Left lung (tissue), 10 donors: ENCODE data around the gene PCDHGC5. TPM values are rescaled to one million over a fixed set of nuclear protein-coding genes. Genes with fewer than 3 reads are reported as not detected.

Experiments used
- ATAC-seq: fragments of 200-7000 bp; cut with Tn5 transposase; one replicate; pipeline ENCODE4 v1.9.1; 2020; ENCODE audit warnings: moderate library complexity
- DNase-seq, 4 donors: peaks; one replicate each; pipeline ENCODE4 v3.0.0-alpha.2; 2013 to 2020
- H3K27ac ChIP-seq, 2 donors: fragments of 200-600 bp; sonication (generic) in 1 of 2; one replicate each; pipeline versions ENCODE4 v1.5.0 to v1.8.0; 2020 to 2021
- H3K27me3 ChIP-seq, 2 donors: fragments of 200-600 bp; sonication (generic) in 1 of 2; one replicate each; pipeline versions ENCODE4 v1.5.0 to v1.8.0; 2020 to 2021
- H3K36me3 ChIP-seq, 2 donors: fragments of 200-600 bp; sonication (generic) in 1 of 2; one replicate each; pipeline versions ENCODE4 v1.5.0 to v1.8.0; 2020 to 2021
- H3K4me1 ChIP-seq, 2 donors: fragments of 200-600 bp; one replicate each; pipeline ENCODE4 v1.8.0; 2021
- H3K4me3 ChIP-seq, 2 donors: fragments of 200-600 bp; sonication (generic) in 1 of 2; one replicate each; pipeline versions ENCODE4 v1.5.0 to v1.8.0; 2020 to 2021; ENCODE audit warnings: mild to moderate bottlenecking in 1 of 2
- H3K9me3 ChIP-seq, 2 donors: fragments of 200-600 bp; sonication (generic) in 1 of 2; one replicate each; pipeline versions ENCODE4 v1.5.0 to v1.8.0; 2020 to 2021
- CTCF ChIP-seq, 2 donors: fragments of 200-600 bp; sonication (generic) in 1 of 2; IDR thresholded peaks; one replicate each; pipeline versions ENCODE4 v1.5.0 to v1.8.0; 2021; ENCODE audit warnings: antibody characterized with exemption in 2 of 2
- intact Hi-C, 2 donors: fragments of 100-400 bp; cut with DNase I; formaldehyde crosslinking; loops; one replicate each; pipeline versions ENCODE4 v1.11.2 to v1.14.2; 2022
- polyA plus RNA-seq, 6 donors: library from polyadenylated mRNA; unstranded; fragments of 120-200 nt; gene quantifications; one replicate each; pipeline ENCODE4 v1.2.1, GENCODE V29; 2013; ENCODE audit not compliant: insufficient read length in 6 of 6
- total RNA-seq, 2 donors: library from RNA; stranded (reverse); fragmentation: NEBNext Ultra II Directional; extraction: Animal tissue kit (Norgen Biotek cat#: 25700); gene quantifications; one replicate each; pipeline ENCODE4 v1.2.1, GENCODE V29; 2021
- donor health status: DM: no; HTN: yes; CAD: no.
- donor health status: DM: no; HTN: no; CAD: no.

PCDHGC5 gene
- total and polyA plus RNA-seq, 8 donors: 1.1 to 1.9 (median 1.4) TPM

- Histone ChIP-seq H3K27ac (no peak overlapping the region), H3K4me1 (peaks cover 7 to 26% of the 10 kb centered on the region in 2 donors), H3K9me3 (no peaks in the 10 kb centered on the region), H3K4me3 (no peak overlapping the region), H3K36me3 (no peaks in the 10 kb centered on the region), H3K27me3 (peaks cover 0 to 7% of the 10 kb centered on the region in 2 donors)
- no peak for ATAC-seq
- no peak for TF ChIP-seq CTCF (IDR thresholded peaks at IDR 0.05)
- DNase-seq: no peak
- intact Hi-C loops: no loop called here
Measured at GRCh38 chr5:141504216-141504615, 15.3 kb downstream of the PCDHGC5 start.

- Histone ChIP-seq H3K9me3 (no peaks in the 10 kb centered on the region), H3K27me3 (peaks cover 0 to 9% of the 10 kb centered on the region in 2 donors), H3K36me3 (peaks cover 0 to 13% of the 10 kb centered on the region in 2 donors), H3K4me3 (no peak overlapping the region), H3K4me1 (peaks cover 12 to 37% of the 10 kb centered on the region in 2 donors), H3K27ac (peak overlapping the region; percentile 57 to 85)
- ATAC-seq: no peak
- TF ChIP-seq CTCF (IDR thresholded peaks at IDR 0.05): no peak
- no peak for DNase-seq
- intact Hi-C loops: no loop called here
Measured at GRCh38 chr5:141506381-141507155, 17.7 kb downstream of the PCDHGC5 start.

- no peak for TF ChIP-seq CTCF (IDR thresholded peaks at IDR 0.05)
- H3K36me3 ChIP-seq: peaks cover 0 to 13% of the 10 kb centered on the region in 2 donors
- no peak overlapping the region for H3K4me3 ChIP-seq
- DNase-seq: peak in 1 of 4 donors; percentile 65
- intact Hi-C loops: no loop called here
- ATAC-seq: peak; percentile 44
- peaks cover 12 to 43% of the 10 kb centered on the region in 2 donors for H3K4me1 ChIP-seq
- H3K9me3 ChIP-seq: no peaks in the 10 kb centered on the region
- H3K27me3 ChIP-seq: peaks cover 0 to 9% of the 10 kb centered on the region in 2 donors
- H3K27ac ChIP-seq: peak overlapping the region; percentile 66 to 85
Measured at GRCh38 chr5:141507387-141508091, 18.7 kb downstream of the PCDHGC5 start.

- no peak for TF ChIP-seq CTCF (IDR thresholded peaks at IDR 0.05)
- H3K4me3 ChIP-seq: no peak overlapping the region
- ATAC-seq (peak; percentile 2), DNase-seq (no peak)
- peaks cover 12 to 50% of the 10 kb centered on the region in 2 donors for H3K4me1 ChIP-seq
- H3K27ac ChIP-seq: peak overlapping the region; percentile 66 to 85
- H3K27me3 ChIP-seq: peaks cover 0 to 9% of the 10 kb centered on the region in 2 donors
- intact Hi-C loops: no loop called here
- H3K36me3 ChIP-seq: peaks cover 0 to 13% of the 10 kb centered on the region in 2 donors
- H3K9me3 ChIP-seq: no peaks in the 10 kb centered on the region
Measured at GRCh38 chr5:141508440-141508797, 19.5 kb downstream of the PCDHGC5 start.
